Kidney epithelial cell (primary cell): ENCODE measurements around the gene FAXC. TPM values are rescaled to one million over a fixed set of nuclear protein-coding genes. Genes with fewer than 3 reads are reported as not detected.

Experiments
- DNase-seq: peaks from one replicate; pipeline ENCODE4 v3.0.0-alpha.2; 2010; ENCODE audit warnings: low read depth
- H3K27me3 ChIP-seq: 2 replicates; pipeline ENCODE4 v1.6.0; 2011; ENCODE audit warnings: low read length; ENCODE audit not compliant: control insufficient read depth, insufficient read depth
- H3K36me3 ChIP-seq: 2 replicates; pipeline ENCODE4 v1.5.1; 2011; ENCODE audit warnings: low read length; ENCODE audit not compliant: control insufficient read depth, insufficient read depth
- H3K4me3 ChIP-seq: 2 replicates; pipeline ENCODE4 v1.5.1; 2011; ENCODE audit warnings: low read depth, mild to moderate bottlenecking, control low read depth, low read length
- total RNA-seq: library from RNA; depleted of rRNA; stranded (reverse); fragments of >200 nt; gene quantifications from 2 replicates; pipeline ENCODE4 v1.2.3, GENCODE V29; 2015
- TF ChIP-seq, protein P1 (sequence below): IDR thresholded peaks from 2 replicates; pipeline ENCODE4 v1.5.1; 2011; ENCODE audit warnings: mild to moderate bottlenecking, moderate library complexity, low read length, control low read depth, inconsistent platforms; ENCODE audit not compliant: insufficient read depth, poor library complexity, severe bottlenecking

FAXC gene
- total RNA-seq, 1 donor from 2014 or later, result 10.1 TPM

DNA sequence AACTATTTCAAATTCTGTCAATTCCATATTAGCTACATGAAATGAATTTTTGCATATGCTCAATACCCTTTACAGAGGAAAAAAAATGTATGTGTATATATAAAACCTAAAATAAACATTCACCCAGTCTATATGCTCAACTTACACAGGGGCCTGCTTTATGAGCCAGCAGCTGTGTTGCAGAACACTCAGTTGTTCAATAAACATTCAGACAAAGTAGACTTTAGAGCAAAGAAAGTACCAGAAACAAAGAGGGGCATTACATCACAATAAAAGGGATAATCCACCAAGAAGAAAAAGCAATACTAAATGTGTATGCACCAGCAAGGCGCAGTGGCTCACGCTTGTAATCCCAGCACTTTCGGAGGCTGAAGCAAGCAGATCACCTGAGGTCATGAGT, 35.0 kb upstream of the FAXC start:
- TF ChIP-seq, protein P1, sequence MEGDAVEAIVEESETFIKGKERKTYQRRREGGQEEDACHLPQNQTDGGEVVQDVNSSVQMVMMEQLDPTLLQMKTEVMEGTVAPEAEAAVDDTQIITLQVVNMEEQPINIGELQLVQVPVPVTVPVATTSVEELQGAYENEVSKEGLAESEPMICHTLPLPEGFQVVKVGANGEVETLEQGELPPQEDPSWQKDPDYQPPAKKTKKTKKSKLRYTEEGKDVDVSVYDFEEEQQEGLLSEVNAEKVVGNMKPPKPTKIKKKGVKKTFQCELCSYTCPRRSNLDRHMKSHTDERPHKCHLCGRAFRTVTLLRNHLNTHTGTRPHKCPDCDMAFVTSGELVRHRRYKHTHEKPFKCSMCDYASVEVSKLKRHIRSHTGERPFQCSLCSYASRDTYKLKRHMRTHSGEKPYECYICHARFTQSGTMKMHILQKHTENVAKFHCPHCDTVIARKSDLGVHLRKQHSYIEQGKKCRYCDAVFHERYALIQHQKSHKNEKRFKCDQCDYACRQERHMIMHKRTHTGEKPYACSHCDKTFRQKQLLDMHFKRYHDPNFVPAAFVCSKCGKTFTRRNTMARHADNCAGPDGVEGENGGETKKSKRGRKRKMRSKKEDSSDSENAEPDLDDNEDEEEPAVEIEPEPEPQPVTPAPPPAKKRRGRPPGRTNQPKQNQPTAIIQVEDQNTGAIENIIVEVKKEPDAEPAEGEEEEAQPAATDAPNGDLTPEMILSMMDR, result no peak
- Histone ChIP-seq H3K36me3 (no peaks in the 10 kb centered on the region), H3K4me3 (no peak overlapping the region), H3K27me3 (no peaks in the 10 kb centered on the region)
- DNase-seq, result no peak

DNA sequence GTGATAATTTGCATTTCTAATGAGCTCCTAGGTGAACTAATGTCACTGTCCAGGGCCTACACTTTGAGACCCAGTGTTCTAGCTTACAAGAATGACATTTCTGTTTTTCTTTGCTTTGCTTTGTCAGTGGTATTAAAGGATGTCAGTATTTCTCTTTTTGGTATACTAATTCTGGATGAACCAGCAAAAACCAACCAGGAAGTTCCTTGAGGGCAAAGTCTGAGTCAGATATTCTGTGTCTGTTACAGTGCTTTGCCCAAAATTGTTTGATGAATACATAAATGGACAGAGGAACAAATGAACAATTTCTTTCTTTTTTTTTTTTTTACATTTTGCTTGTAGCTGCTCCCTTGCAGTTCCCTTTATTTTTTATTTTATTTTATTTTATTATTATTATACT, 29.2 kb upstream of the FAXC start:
- TF ChIP-seq, protein P1, result no peak
- no peaks in the 10 kb centered on the region for H3K27me3 ChIP-seq
- DNase-seq, result no peak
- no peak overlapping the region for H3K4me3 ChIP-seq
- H3K36me3 ChIP-seq, result no peaks in the 10 kb centered on the region

GRCh38 chr6:99369533-99369932, 20.1 kb upstream of the FAXC start:
- H3K27me3 ChIP-seq, result no peaks in the 10 kb centered on the region
- no peak overlapping the region for H3K4me3 ChIP-seq
- no peaks in the 10 kb centered on the region for H3K36me3 ChIP-seq
- no peak for DNase-seq
- TF ChIP-seq, protein P1, result no peak

DNA sequence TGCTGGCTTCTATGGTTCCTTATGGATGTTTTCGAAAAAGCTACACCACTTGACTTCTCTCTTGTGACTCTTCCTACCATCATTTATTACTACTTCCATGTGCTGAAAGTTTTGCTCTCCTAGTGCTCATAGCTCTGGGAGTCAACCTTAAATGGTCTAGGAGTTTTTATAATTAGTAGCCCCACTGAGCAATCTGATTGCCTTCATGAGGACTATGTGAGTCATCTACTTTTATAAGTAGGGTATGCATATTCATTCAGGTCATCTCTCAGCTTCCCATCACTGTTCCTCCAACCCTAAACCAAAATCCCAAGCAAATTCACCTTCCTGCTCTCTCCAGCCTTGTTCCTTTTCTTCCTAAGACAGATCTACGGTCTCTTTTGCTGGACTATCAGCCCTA, 17.4 kb upstream of the FAXC start:
- DNase-seq, result no peak
- Histone ChIP-seq H3K4me3 (no peak overlapping the region), H3K36me3 (no peaks in the 10 kb centered on the region), H3K27me3 (no peaks in the 10 kb centered on the region)
- TF ChIP-seq, protein P1, result no peak

- no peaks in the 10 kb centered on the region for H3K27me3 ChIP-seq
- TF ChIP-seq, protein P1, result no peak
- no peak for DNase-seq
These were observed 14.6 kb upstream of the FAXC start for GRCh38 chr6:99364026-99364425.

DNA sequence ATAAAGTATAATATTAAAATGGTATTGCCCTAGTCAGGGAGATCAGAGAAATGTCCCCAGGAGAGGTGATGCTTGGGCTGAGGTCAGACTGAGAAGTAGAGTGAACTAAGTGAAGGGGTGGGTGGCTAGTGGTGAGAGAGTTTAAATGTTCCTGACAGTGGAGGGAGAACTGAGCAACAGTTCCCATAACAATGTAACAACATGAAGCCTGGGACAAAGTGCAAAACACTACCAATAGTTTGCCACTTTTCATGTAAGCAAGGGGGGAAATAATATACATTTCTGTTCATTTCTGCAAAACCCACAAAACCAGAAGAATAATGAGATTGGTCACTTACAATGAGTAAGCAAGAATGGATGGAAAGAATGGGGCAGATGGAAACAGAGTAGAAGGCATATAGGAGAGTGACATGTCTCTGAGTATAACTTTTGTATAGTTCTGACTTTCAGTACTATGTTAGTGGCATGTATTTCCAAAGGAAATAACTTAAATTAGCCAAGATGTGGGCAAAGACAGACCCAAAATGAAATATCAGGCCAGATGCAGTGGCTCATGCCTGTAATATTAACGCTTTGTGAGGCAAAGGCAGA, 13.3 kb upstream of the FAXC start:
- Histone ChIP-seq H3K36me3 (no peaks in the 10 kb centered on the region), H3K4me3 (no peak overlapping the region), H3K27me3 (no peaks in the 10 kb centered on the region)
- TF ChIP-seq, protein P1, result no peak
- DNase-seq, result no peak

More at GRCh38 chr6:99364026-99364425, 14.6 kb upstream of the FAXC start:
- no peaks in the 10 kb centered on the region for H3K36me3 ChIP-seq
- H3K4me3 ChIP-seq, result no peak overlapping the region
